IPS-20b (cell line): ENCODE measurements around the gene HHATL.

Experiments used
- H3K27ac ChIP-seq: one replicate; pipeline ENCODE4 v1.5.1; 2013; ENCODE audit warnings: low read length
- H3K27me3 ChIP-seq: 2 replicates; pipeline ENCODE4 v1.6.1; 2013; ENCODE audit warnings: mild to moderate bottlenecking, low read length, inconsistent platforms; ENCODE audit not compliant: insufficient read depth
- H3K36me3 ChIP-seq: 2 replicates; pipeline ENCODE4 v1.6.1; 2013; ENCODE audit warnings: low read depth, mild to moderate bottlenecking, inconsistent platforms, low read length, moderate library complexity; ENCODE audit not compliant: insufficient read depth
- H3K4me1 ChIP-seq: 2 replicates; pipeline ENCODE4 v1.6.1; 2013; ENCODE audit warnings: mild to moderate bottlenecking, control low read depth, inconsistent platforms, low read length, moderate library complexity; ENCODE audit not compliant: insufficient read depth
- H3K4me3 ChIP-seq: 2 replicates; pipeline ENCODE4 v1.5.1; 2013; ENCODE audit warnings: mild to moderate bottlenecking, low read length, inconsistent platforms
- H3K9ac ChIP-seq: 2 replicates; pipeline ENCODE4 v1.6.1; 2013; ENCODE audit warnings: low read depth, mild to moderate bottlenecking, inconsistent platforms, low read length, moderate library complexity
- H3K9me3 ChIP-seq: 2 replicates; pipeline ENCODE4 v1.6.1; 2013; ENCODE audit warnings: mild to moderate bottlenecking, low read depth, low read length, inconsistent platforms; ENCODE audit not compliant: insufficient read depth

The HHATL gene, protein sequence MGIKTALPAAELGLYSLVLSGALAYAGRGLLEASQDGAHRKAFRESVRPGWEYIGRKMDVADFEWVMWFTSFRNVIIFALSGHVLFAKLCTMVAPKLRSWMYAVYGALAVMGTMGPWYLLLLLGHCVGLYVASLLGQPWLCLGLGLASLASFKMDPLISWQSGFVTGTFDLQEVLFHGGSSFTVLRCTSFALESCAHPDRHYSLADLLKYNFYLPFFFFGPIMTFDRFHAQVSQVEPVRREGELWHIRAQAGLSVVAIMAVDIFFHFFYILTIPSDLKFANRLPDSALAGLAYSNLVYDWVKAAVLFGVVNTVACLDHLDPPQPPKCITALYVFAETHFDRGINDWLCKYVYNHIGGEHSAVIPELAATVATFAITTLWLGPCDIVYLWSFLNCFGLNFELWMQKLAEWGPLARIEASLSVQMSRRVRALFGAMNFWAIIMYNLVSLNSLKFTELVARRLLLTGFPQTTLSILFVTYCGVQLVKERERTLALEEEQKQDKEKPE

DNA sequence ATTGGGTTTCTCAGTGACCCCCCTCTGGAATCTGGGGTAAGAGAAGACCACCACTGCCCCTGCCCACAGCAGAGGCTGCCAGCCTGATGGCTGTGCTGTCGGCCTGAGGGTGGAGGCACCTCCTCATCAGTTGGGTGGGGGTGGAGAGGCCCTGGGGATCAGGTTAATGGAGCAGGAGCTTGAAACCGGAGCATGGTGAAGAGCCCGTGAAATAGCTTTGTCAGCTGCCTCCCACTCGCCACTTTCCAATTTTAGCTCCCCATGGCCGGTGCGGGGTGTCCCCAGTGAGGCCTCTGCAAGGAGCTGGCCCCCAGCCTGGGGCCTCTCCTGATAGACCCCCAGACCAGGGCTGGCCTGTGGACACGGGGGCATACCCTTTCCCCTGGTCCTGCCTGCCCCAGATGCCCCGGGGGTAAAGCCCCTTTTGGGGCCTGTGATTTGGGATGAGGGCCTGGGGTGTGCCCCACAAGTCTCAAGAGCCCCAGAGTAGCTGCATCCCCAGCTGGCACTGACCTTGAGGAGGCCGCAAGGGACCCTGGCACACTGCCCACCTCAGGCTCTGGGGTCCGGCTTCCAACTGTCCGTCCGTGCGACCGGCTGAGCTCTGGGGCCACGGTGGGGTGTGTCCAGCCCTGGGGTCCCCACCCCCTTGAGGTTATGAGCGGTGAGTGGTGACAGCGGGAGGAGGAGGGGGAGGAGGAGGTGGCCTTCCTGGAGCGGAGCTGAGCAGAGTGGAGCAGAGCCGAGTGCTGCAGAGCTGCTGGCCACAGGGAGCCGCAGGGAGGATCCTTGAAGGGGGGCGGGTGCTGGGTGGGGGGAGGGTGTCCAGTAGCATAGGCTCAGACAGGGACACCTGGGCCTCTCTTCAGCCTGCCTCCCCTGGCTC is at the start of gene HHATL:
Gene HHATL, minus strand, starts transcription at position 733 of the 886 bp plus-strand sequence. CDS start 1,972 bp downstream, outside the sequence.
- Histone ChIP-seq H3K27me3 (no peaks in the 10 kb centered on the region), H3K27ac (no peak within 1 kb of the TSS)

DNA sequence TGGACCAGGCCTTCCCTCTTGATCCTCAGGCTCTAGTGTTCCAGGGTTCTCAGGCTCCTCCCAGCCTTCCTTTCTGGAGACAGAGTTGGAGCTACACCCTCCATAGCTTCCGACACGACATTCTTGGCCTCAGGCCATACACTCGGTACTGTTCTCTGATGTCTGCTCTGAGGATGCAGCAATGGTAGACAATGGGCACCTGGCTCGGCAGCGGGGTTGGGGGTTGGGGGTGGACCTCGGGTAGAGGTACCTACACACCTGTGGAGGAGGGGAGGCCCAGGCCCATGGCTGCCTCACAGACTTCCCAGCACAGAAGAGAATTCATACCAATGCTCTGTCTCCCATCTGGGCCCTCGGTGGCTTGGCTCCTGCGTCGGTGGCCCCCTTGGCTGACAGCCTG is 49.0 kb upstream of the HHATL start:
- no peak overlapping the region for H3K9ac ChIP-seq
- no peaks in the 10 kb centered on the region for H3K4me1 ChIP-seq
- no peaks in the 10 kb centered on the region for H3K36me3 ChIP-seq
- H3K27me3 ChIP-seq: no peaks in the 10 kb centered on the region
- H3K9me3 ChIP-seq: no peaks in the 10 kb centered on the region
- H3K4me3 ChIP-seq: no peak overlapping the region
- H3K27ac ChIP-seq: no peak overlapping the region

More for the DNA sequence above, at the start of gene HHATL:
- Histone ChIP-seq H3K36me3 (no peaks in the 10 kb centered on the region), H3K4me3 (no peak within 1 kb of the TSS), H3K4me1 (no peaks in the 10 kb centered on the region), H3K9ac (no peak within 1 kb of the TSS), H3K9me3 (no peaks in the 10 kb centered on the region)

DNA sequence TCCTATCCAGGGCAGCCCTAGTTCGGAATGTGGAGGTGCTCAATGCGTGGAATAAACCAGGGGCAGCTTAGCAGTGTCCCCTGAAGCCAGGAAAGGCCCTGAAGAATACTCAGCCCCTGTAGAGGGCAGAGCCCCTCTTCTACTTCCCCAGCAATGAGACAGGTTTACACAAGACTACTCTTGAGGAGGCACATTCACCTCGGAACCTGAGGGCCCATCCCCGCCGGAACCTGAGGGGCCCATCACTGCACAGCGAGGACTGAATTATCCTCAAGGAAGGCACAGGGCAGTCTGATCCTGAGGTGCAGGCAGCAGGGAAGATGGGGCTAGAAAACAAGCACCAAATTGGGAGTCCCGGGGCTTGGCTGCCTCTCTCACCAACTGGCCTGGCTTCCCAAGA is 48.2 kb upstream of the HHATL start:
- Histone ChIP-seq H3K9me3 (no peaks in the 10 kb centered on the region), H3K36me3 (no peaks in the 10 kb centered on the region), H3K9ac (no peak overlapping the region), H3K27me3 (no peaks in the 10 kb centered on the region), H3K27ac (no peak overlapping the region), H3K4me3 (no peak overlapping the region), H3K4me1 (no peaks in the 10 kb centered on the region; the same call in 1 of the 2 replicates)

DNA sequence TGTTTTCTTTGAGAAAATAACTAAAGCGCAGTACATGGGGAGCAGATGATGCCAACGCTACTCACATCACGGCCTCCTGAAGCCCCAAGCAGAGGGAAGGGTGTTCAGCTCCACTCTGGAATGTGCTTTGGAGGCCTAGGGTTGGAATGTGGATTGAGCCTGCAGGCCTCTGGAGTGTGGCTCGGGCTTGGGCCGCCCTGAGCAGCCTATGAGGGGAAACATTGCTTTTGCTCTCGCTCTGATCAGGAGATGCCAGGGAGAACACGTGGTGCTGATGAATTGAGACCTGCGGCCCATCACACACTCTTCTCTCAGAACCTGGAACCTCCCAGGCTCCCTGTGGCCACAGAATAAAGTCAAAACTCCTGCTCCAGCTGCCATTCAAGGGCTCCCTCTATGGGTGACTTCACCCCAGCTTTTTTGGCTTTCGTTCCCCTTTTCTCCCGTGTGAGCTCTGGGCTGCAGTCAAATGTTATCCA is 47.2 kb upstream of the HHATL start:
- Histone ChIP-seq H3K9me3 (no peaks in the 10 kb centered on the region), H3K27me3 (no peaks in the 10 kb centered on the region), H3K36me3 (no peaks in the 10 kb centered on the region), H3K9ac (no peak overlapping the region), H3K27ac (no peak overlapping the region), H3K4me3 (no peak overlapping the region), H3K4me1 (no peaks in the 10 kb centered on the region; the same call in 1 of the 2 replicates)

DNA sequence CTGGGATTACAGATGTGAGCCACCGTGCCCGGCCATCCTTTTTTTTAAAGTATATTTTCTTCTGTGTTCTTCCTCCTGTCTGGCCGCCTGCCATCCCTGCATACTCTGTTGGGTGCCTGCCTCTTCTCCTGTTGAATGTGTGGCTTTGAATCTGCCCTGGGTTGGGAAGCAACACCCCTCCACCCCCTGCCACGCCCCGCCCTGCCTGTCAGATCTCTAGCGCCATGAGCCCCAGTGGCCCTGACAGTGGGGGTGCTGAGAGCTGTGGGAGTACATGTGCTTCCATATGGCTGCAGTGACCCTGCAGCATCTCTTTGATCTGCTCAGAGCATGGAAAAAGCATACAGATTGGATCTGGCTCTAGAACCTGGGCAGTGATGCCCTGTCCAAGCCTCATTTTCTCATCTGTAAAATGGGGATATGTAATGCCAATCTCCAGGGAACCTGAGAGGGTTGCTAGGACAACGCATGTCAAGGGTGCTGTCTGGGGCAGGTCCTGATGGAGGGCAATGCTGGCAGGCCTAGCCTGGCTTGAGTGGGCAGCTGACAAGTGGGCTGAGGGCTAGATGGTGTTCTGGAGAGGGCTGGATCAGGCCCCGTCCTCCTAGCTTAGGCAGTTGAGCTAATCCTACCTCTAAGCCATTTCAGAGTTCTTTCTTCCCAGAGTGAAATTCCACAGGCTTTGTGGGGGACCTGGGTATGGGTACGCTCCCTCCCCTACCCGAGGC is 46.6 kb upstream of the HHATL start:
- no peaks in the 10 kb centered on the region; the same call in 1 of the 2 replicates for H3K4me1 ChIP-seq
- no peaks in the 10 kb centered on the region for H3K9me3 ChIP-seq
- no peak overlapping the region for H3K4me3 ChIP-seq
- no peak overlapping the region for H3K9ac ChIP-seq
- no peak overlapping the region for H3K27ac ChIP-seq
- H3K36me3 ChIP-seq: no peaks in the 10 kb centered on the region
- no peaks in the 10 kb centered on the region for H3K27me3 ChIP-seq

DNA sequence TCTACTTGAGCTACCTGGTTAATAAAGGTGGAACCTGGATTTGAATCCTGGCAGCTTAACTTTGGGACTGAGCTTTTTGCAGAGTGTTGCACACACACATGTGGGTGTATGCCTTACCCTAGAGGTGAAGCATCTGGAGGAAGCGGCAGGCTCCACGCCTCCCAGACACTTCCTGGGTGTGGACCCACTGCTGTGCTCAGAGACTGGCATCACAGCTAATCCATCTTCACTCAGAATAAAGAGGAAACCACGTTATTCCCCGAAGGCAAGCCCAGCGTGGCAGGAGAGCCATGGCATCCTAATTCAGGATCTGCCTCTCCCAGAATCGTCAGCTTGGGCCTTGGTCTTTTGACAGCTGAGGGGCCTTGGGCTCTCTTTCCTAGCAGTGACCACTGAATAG is 45.0 kb upstream of the HHATL start:
- no peak overlapping the region for H3K27ac ChIP-seq

DNA sequence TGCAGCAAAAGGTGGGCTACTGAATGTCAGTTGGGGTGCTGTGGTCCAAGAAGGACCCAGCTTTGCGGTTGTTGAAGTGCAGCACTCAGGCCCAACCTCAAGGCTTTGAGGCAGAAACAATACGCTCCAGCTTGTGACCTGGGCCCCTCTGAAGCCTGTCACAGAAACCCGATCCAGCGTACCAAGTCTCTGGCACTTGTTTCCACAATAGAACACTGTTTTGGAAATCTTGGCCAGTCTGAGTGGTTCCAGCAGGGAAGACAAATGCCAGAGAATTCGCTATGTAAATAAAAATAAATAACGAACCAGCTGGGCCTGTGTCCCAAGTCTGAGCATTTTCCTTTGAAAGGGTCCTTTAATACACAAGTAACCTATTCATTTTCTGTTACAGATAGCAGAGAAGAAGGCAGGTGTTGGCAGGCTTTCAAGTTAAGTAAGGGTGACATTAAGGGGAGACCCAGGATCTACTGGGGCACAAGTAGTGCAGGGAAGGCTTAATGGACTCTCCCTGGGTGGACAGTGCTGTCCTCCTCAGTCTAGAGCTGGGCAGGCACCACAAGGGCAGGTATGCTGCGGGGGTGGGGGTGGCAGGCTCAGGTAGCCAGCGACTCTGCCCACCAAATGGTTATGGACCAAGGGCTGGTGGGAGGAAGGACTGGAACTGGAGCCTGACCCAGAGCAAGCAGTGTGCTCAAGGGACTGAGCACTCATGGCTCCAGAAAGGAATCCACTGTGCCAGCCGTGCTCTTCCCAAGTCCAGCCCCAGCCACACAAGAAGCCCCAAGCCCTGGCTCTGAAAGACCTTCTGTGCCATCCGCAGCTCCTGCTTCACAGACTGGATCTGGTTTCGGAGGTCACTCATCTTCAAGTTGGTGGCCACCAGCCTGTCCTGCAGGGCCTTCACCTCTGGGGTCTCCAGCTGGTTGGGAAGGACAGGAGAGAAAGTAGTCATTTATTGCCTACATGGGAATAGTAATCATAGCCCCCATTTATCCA is 44.2 kb upstream of the HHATL start:
- no peak overlapping the region for H3K4me3 ChIP-seq
- H3K4me1 ChIP-seq: no peaks in the 10 kb centered on the region; the same call in 1 of the 2 replicates
- H3K9me3 ChIP-seq: no peaks in the 10 kb centered on the region
- H3K27me3 ChIP-seq: no peaks in the 10 kb centered on the region
- no peak overlapping the region for H3K27ac ChIP-seq
- no peaks in the 10 kb centered on the region for H3K36me3 ChIP-seq
- H3K9ac ChIP-seq: no peak overlapping the region

More for the DNA sequence above, 45.0 kb upstream of the HHATL start:
- Histone ChIP-seq H3K4me3 (no peak overlapping the region), H3K27me3 (no peaks in the 10 kb centered on the region), H3K9me3 (no peaks in the 10 kb centered on the region), H3K4me1 (no peaks in the 10 kb centered on the region; the same call in 1 of the 2 replicates), H3K9ac (no peak overlapping the region), H3K36me3 (no peaks in the 10 kb centered on the region)

DNA sequence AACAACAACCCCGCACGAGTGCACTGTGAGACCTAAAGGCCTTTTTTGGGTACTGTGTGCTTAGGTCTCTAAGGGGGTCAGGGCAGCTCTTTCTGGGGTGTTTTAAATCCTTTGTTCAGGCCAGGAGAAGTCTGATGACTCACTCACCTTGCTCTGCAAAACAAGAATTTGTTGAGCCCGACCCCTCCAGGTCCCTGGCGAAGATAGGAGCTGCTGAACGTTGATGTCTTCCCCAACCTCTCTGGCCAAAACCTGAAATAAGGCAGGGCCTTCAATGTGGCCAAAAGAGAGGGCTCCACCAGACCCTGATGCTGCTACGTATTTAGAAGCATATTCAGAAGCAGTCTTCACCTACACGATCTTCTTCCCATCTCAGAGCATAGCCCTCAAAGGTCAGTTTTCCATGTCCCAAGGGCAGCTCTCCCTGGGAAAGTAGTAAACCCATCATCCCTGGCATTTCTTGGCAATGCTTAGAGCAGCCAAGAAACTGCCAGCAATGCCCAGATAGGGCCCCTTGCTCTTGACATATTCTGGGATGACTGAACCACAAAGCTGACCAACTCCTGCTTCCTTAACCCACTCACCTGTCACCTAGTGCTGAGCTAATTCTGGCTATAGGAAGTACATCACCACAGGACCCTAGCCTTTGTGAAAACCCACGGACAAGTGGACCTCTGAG is 43.3 kb upstream of the HHATL start:
- Histone ChIP-seq H3K36me3 (no peaks in the 10 kb centered on the region), H3K9me3 (no peaks in the 10 kb centered on the region), H3K9ac (no peak overlapping the region), H3K27me3 (no peaks in the 10 kb centered on the region), H3K4me1 (no peaks in the 10 kb centered on the region; the same call in 1 of the 2 replicates), H3K27ac (no peak overlapping the region), H3K4me3 (no peak overlapping the region)

DNA sequence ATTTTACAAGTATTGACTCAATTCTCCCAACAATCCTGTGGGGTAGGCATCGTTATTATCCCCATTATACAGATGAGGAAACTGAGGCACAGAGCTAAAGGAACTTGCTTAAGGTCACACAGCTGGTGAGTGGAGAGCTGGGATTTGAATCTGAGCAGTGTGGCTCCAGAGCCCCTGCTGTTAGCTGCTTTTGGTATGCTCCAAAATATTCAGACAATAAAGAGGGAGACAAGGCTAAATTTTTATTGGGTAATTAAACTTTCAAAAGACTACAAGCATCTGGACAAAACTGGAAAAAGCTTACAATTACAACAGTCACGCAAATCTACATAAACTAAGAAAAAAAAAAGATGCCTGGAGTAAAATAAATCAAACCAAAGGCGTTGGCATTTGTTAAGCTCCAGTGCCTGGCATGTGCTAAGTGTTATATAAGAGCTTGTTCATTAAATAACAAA is 42.7 kb upstream of the HHATL start:
- Histone ChIP-seq H3K27ac (no peak overlapping the region), H3K9me3 (no peaks in the 10 kb centered on the region), H3K4me1 (no peaks in the 10 kb centered on the region; the same call in 1 of the 2 replicates), H3K9ac (no peak overlapping the region), H3K36me3 (no peaks in the 10 kb centered on the region), H3K27me3 (no peaks in the 10 kb centered on the region), H3K4me3 (no peak overlapping the region)
